AG20443 (cell line): Measurements from ENCODE around the gene AKAP10.
"Not testable (repeated sequence)": the region's sequence is repeated elsewhere in the genome, so short reads cannot be mapped to it uniquely, and the experiment has no call there.

ENCODE experiments used
- DNase-seq: peaks from one replicate; pipeline ENCODE4 v3.0.0; 2012; ENCODE audit warnings: low spot score, mixed read lengths

AKAP10 gene

GRCh38 chr17:19979917-19980770, 2.5 kb upstream of the AKAP10 start:
- DNase-seq: no peak

- DNase-seq: no peak
Measured at GRCh38 chr17:19978805-19979211, 1.2 kb upstream of the AKAP10 start.

- peak; percentile 30 for DNase-seq
Measured at GRCh38 chr17:19978209-19978802, 678 bp upstream of the AKAP10 start.

GRCh38 chr17:19975601-19976000, 2.0 kb downstream of the AKAP10 start:
- no peak for DNase-seq

GRCh38 chr17:19973156-19973555, 4.5 kb downstream of the AKAP10 start:
- DNase-seq: no peak

- not testable (repeated sequence) for DNase-seq
Measured at GRCh38 chr17:19962954-19963353, 14.7 kb downstream of the AKAP10 start.

GRCh38 chr17:19958023-19958422, 19.6 kb downstream of the AKAP10 start:
- DNase-seq: peak; percentile 79

- no peak for DNase-seq
Measured at GRCh38 chr17:19955099-19955498, 22.5 kb downstream of the AKAP10 start.

GRCh38 chr17:19951411-19951810, 26.2 kb downstream of the AKAP10 start:
- DNase-seq: not testable (repeated sequence)

GRCh38 chr17:19950624-19951195, 26.9 kb downstream of the AKAP10 start:
- DNase-seq: not testable (repeated sequence)

- DNase-seq: no peak
Measured at GRCh38 chr17:19948116-19948943, 29.3 kb downstream of the AKAP10 start.

GRCh38 chr17:19946921-19947320, 30.7 kb downstream of the AKAP10 start:
- no peak for DNase-seq

- DNase-seq: no peak
Measured at GRCh38 chr17:19945009-19945626, 32.5 kb downstream of the AKAP10 start.

GRCh38 chr17:19943599-19943998, 34.0 kb downstream of the AKAP10 start:
- no peak for DNase-seq

GRCh38 chr17:19943026-19943425, 34.6 kb downstream of the AKAP10 start:
- DNase-seq: no peak

- DNase-seq: no peak
Measured at GRCh38 chr17:19940722-19941464, 36.7 kb downstream of the AKAP10 start.

GRCh38 chr17:19939993-19940721, 37.5 kb downstream of the AKAP10 start:
- no peak for DNase-seq

GRCh38 chr17:19938736-19939135, 38.9 kb downstream of the AKAP10 start:
- DNase-seq: no peak

GRCh38 chr17:19937522-19937921, 40.1 kb downstream of the AKAP10 start:
- DNase-seq: no peak

GRCh38 chr17:19935169-19935568, 42.5 kb downstream of the AKAP10 start:
- DNase-seq: no peak
